Stimulated activated CD8-positive, alpha-beta memory T cell treated with anti-CD3 and anti-CD28 coated beads, Interleukin-4, amount 100 ng/mL, for 48 hours (primary cell): ENCODE measurements around the gene KPTN.
"Not testable (repeated sequence)": the region's sequence is repeated elsewhere in the genome, so short reads cannot be mapped to it uniquely, and the experiment has no call there.

ENCODE experiments used
- DNase-seq: peaks from one replicate; pipeline ENCODE4 v3.0.0-alpha.2; 2020

KPTN gene

GRCh38 chr19:47490847-47491246 lies 6.8 kb upstream of the KPTN start:
- no peak for DNase-seq

- DNase-seq = no peak
These were observed 6.0 kb upstream of the KPTN start for GRCh38 chr19:47490031-47490430.

GRCh38 chr19:47489072-47489914 lies 5.3 kb upstream of the KPTN start:
- DNase-seq = no peak

- no peak for DNase-seq
These were observed 3.8 kb upstream of the KPTN start for GRCh38 chr19:47487551-47488515.

DNA sequence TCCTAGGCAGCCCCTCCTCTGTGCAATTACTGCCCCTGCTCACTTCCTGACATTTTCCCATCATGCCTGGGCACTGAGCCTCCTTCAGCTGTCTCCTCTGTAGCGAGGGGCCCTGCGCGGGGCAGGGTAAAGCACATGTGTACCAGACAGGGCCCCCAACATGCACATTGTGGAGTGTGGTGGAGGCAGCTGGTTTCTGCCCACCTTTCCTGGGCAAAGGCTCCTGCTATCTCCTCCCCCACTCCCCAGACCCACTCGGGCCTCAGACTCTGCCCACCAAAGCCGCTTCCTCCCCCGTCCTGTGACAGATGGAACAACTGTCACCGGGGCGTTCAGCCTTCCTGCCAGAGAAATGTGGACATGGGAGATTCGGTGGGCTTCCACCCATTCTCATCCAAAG lies 2.9 kb upstream of the KPTN start:
- DNase-seq = peak; percentile 34

DNA sequence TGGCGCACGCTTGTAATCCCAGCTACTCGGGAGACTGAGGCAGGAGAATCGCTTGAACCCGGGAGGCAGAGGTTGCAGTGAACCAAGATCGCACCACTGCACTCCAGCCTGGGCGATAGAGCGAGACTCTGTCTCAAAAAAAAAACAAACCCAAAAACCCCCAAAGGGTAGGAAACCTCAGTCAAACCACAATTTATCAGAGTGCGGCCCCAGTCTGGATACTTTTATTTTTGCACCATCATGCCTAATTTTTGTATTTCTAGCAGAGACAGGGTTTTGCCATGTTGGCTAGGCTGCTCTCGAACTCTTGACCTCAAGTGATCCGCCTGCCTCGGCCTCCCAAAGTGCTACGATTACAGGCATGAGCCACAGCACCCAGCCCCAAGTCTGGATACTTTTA lies 2.2 kb upstream of the KPTN start:
- DNase-seq = not testable (repeated sequence)

- DNase-seq = no peak
These were observed 1.2 kb upstream of the KPTN start for GRCh38 chr19:47485210-47485609.

DNA sequence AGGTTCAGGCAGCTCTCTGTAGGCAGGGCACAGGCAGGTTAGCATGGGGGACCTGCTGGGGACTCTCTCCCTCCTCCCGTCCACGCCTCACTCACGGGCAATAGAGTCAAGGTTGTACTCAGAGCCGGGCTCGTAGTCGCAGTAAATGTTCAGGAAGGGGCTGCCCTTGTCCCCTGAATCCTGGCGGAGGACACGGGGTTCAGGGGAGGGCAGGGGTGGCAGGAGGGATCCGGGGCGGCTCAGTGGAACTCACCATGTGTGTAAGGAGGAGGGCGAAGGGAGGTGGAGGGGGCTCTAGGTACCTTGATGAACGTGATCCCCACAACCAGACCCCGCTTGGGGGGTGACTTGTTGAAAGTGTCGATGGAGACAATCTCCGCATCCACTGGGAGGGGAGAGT lies 819 bp downstream of the KPTN start:
- DNase-seq = no peak

DNA sequence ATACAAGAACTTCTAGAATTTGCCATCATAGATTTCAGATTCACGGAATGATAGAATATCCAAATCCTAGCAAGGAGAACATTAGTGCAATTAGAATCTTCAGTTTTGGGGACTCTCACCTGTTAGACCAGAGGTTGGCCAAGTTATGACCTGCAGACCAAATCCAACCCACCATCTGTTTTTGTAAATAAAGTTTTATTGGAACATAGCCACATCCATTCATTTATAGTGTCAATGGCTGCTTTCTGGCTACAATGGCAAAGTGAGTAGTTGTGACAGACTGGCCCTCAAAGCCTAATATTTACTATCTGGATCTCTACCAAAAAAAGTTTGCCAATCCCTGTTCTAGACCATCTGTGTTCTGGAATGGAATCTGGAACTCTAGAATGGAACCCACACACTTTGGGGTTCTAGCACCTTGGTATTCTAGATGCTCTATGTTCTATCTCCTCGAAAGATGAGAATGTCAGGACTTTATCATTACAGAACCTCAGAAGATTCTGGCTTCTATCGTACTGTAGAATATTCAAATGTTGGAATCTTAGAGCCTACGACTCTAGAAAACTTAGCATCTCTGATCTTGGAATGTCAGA lies 2.5 kb downstream of the KPTN start:
- DNase-seq = no peak

DNA sequence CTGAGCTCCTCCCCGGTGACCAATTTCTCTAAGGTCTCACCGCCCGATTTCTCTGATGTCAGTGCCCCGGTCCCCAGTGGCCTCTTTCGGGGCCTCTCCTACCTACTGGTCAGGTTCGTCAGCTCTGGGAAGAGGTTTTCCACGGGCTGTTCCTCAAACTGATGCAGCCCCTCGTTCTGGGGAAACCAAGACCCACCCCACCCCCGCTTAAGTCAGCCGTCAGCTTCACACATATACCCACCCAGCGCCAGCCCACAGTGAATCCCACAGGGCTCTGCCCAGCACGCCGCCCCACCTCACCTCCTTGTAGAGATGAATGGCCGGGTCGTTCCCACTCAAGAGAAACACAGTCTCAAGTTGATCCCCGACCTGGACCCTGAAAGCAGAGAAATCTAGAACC lies 3.4 kb downstream of the KPTN start:
- no peak for DNase-seq

DNA sequence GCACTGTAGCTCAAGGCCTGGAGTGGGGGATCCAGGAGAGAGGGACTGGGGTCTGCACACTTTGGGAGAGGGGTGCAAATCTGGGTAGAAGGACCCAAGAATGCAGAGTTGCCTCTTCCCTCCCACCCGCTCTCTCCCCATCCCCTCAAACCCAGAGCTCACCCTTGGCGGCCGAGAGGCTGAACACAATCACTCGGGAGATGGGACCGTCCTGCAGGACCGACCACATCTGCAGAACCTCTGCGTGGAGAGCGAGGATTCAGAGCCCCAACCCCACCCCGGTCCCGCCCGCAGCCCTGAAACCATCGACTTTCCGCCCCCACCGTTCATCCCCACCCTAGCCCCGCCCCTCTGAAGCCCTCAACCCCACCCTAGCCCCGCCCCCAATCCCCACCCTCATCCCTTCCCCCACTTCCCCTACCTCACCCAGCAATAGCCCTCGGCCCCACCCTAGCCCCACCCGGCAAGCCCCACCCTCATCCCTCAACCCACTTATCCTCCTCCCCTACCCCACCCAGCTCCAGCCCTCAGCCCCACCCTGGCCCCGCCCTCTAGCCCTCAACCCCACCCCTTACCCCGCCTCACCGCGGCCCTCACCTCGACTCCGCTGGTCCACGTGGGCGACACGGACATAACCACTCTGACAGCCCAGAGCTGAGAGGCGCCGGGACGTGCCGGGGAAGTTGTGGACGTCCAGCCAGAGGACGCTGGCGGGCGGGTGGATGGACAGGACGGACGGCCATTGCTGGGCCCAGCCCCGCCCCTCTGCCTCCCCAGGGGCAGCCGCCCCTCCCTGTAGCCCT lies 4.1 kb downstream of the KPTN start:
- DNase-seq = no peak

DNA sequence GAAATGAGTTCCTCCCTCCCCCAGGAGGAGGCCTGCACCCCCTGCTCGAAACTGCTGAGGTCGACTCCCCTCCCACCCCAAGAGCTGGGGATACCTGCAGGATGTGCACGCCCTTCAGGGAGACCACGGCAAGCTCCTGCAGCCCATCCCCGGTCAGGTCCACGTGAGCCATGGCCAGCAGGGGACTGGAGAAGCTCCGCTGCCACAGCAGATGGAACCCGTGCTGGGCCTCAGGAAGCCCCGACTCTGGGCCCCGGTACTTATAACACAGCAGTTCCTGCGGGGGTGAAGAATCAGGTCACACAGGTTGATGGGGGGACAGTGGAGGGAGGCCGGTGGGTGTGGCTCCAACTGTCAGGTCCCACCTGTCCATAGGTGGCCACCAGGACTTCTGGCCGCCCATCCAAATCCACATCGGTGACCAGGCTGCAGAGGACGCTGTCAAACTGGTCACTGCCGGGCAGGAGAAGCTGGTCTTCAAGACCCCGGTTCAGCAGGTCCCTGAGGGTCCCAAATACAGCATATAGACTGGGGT lies 7.5 kb downstream of the KPTN start:
- no peak for DNase-seq

DNA sequence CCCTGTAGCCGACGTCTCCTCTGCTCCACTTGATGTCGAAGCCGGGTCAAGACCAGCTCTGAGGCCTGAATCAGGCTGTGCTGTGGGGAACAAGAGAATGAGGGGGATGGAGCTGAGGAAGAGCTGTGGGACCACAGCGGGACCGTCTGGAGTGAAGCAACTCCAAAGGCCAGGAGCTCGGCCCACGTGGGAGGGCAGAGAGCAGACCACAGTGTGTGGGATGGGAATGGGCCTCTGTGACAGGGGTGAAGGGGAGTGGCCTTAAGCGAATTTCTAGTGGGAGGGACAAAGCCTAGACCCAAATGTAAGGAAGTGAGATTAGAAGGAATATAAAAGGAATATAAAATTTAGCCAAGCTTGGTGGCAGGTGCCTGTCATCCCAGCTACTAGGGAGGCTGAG lies 8.6 kb downstream of the KPTN start:
- no peak for DNase-seq

DNA sequence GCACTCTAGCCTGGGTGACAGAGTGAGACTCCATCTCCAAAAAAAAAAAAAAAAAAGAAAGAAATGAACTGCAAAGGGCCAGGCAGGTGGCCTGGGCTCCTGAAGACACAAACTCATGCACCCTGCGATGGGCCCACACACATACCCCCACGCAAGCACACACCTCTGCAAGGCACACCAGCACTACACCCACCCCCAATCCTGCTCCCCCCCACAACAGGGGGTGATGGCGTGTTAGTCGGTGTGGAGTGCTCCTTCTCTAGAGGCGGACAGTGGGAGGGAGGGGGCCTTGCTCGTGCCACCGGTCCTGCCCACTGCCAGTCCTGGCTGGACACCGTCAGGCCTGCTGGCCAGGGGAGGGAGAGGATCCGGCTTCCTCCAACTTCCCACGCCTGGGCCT lies 10.7 kb downstream of the KPTN start:
- no peak for DNase-seq

GRCh38 chr19:47471733-47472457 lies 12.1 kb downstream of the KPTN start, which contains the start of gene SLC8A2:
SLC8A2 (minus strand) TSS chr19:47471893; CDS start chr19:47466403, 5,490 bp downstream.
- peak; percentile 61 for DNase-seq

GRCh38 chr19:47471381-47471732 lies 12.7 kb downstream of the KPTN start:
- no peak for DNase-seq

GRCh38 chr19:47470447-47471195 lies 13.4 kb downstream of the KPTN start:
- no peak for DNase-seq

GRCh38 chr19:47469719-47470118 lies 14.3 kb downstream of the KPTN start:
- no peak for DNase-seq

DNA sequence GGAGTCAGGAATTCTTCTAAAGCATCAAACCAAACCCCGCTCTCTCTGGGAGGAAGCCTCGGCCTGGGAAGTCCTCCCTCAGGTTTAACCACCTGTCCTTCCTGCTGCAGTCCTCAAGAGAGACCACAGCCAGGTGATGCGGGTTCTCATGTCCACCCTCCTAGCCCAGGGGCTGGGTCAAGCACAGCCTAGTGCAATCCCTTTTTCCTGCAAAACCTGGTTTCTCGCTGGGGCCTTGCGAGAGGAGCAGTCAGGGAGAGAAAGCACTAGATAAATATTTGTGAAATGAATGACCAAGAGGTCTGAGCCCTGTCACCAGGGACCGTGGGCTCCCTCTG lies 14.7 kb downstream of the KPTN start:
- no peak for DNase-seq

DNA sequence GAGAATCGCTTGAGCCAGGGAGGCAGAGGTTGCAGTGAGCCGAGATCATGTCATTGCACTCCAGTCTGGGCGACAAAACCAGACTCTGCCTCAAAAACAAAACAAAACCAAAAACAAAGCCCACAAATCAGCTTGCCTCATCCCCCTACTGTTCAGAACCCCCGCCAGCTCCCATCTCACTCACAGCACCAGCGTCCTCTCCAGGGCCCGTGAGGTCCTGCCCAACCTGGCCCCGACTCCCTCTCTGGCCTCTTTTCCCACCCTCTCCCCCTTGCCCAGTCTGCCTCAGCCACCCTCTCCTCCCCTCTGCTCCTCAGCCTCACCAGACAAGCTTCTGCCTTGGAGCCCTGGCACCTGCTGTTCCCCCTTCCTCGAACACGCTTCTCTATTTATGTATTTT lies 16.1 kb downstream of the KPTN start:
- DNase-seq = no peak

DNA sequence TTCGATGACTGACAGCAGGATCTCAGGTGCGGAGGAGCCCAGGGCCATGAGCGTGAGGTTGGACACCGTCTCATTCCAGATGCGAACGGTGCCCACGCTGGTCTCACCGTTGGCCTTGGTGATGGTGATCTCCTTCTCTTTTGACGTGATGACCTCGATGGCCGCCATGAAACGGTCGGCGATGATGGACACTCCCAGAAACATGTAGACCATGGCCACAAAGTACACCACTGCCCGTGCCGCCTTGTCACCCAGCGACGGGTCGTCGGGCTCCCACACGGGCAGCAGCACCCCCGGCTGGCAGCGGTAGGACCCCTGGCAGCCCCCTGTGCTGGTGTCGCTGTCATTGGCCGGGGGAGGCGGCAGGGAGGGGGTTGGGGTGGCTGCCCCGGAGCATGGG lies 18.1 kb downstream of the KPTN start:
- DNase-seq = no peak
